Nephron progenitor cell (in vitro differentiated cells): ENCODE measurements around the gene BRMS1.

Experiments
- DNase-seq: peaks from one replicate; pipeline ENCODE4 v3.0.0; 2021
- H3K27ac Mint-ChIP-seq: 2 replicates; pipeline ENCODE4 v1.8.0; 2021; ENCODE audit warnings: mild to moderate bottlenecking, moderate library complexity, mixed read lengths
- H3K27me3 Mint-ChIP-seq: 2 replicates; pipeline ENCODE4 v1.8.0; 2021; ENCODE audit warnings: mild to moderate bottlenecking, low read depth, mixed read lengths; ENCODE audit not compliant: poor library complexity
- H3K36me3 Mint-ChIP-seq: 2 replicates; pipeline ENCODE4 v1.8.0; 2021; ENCODE audit warnings: low read depth, mixed read lengths
- H3K4me1 Mint-ChIP-seq: 2 replicates; pipeline ENCODE4 v1.8.0; 2021; ENCODE audit warnings: mixed read lengths
- H3K4me3 Mint-ChIP-seq: 2 replicates; pipeline ENCODE4 v1.8.0; 2021; ENCODE audit warnings: mild to moderate bottlenecking, moderate library complexity, mixed read lengths
- H3K9me3 Mint-ChIP-seq: 2 replicates; pipeline ENCODE4 v1.8.0; 2021; ENCODE audit warnings: mild to moderate bottlenecking, moderate library complexity, mixed read lengths
- CTCF ChIP-seq: fragments of 200-600 bp; sonication (generic); IDR thresholded peaks from 2 replicates; pipeline ENCODE4 v1.5.0; 2021; ENCODE audit warnings: antibody characterized with exemption

BRMS1 gene

GRCh38 chr11:66314561-66315497, 30.1 kb downstream of the BRMS1 start:
- Mint-ChIP-seq H3K27ac (peak overlapping the region; percentile 52), H3K4me1 (peaks cover 67% of the 10 kb centered on the region), H3K36me3 (no peaks in the 10 kb centered on the region), H3K27me3 (peaks cover 5% of the 10 kb centered on the region), H3K4me3 (peak overlapping the region; percentile 79), H3K9me3 (peaks cover 10% of the 10 kb centered on the region)
- DNase-seq, result no peak
- no peak for TF ChIP-seq CTCF

GRCh38 chr11:66314186-66314501, 30.8 kb downstream of the BRMS1 start:
- Mint-ChIP-seq H3K27ac (peak overlapping the region; percentile 100), H3K4me1 (peaks cover 60% of the 10 kb centered on the region), H3K9me3 (peaks cover 3% of the 10 kb centered on the region), H3K4me3 (peak overlapping the region; percentile 79), H3K36me3 (no peaks in the 10 kb centered on the region), H3K27me3 (peaks cover 6% of the 10 kb centered on the region)
- DNase-seq, result no peak
- no peak for TF ChIP-seq CTCF

GRCh38 chr11:66313321-66314185, 31.4 kb downstream of the BRMS1 start:
- peaks cover 54% of the 10 kb centered on the region for H3K4me1 Mint-ChIP-seq
- H3K4me3 Mint-ChIP-seq, result peak overlapping the region; percentile 79
- peaks cover 11% of the 10 kb centered on the region for H3K27me3 Mint-ChIP-seq
- H3K9me3 Mint-ChIP-seq, result peaks cover under 1% of the 10 kb centered on the region
- H3K36me3 Mint-ChIP-seq, result no peaks in the 10 kb centered on the region
- peak overlapping the region; percentile 100 for H3K27ac Mint-ChIP-seq
- peak; percentile 79 for DNase-seq
- peak; percentile 25 for TF ChIP-seq CTCF

- Mint-ChIP-seq H3K27ac (peak overlapping the region; percentile 100), H3K36me3 (no peaks in the 10 kb centered on the region), H3K4me1 (peaks cover 46% of the 10 kb centered on the region), H3K9me3 (no peaks in the 10 kb centered on the region), H3K27me3 (peaks cover 16% of the 10 kb centered on the region), H3K4me3 (peak overlapping the region; percentile 88)
- peak; percentile 100 for DNase-seq
- TF ChIP-seq CTCF, result no peak
Measured at GRCh38 chr11:66312549-66313320, 32.2 kb downstream of the BRMS1 start.

GRCh38 chr11:66311965-66312548, 32.8 kb downstream of the BRMS1 start:
- Mint-ChIP-seq H3K27me3 (peaks cover 19% of the 10 kb centered on the region), H3K27ac (peak overlapping the region; percentile 99), H3K9me3 (no peaks in the 10 kb centered on the region), H3K36me3 (no peaks in the 10 kb centered on the region), H3K4me3 (peak overlapping the region; percentile 88), H3K4me1 (peaks cover 39% of the 10 kb centered on the region)
- peak; percentile 88 for DNase-seq
- TF ChIP-seq CTCF, result no peak
